Fibroblast of peridontal ligament (primary cell): ENCODE data around the gene C11orf58.
A peak's percentile ranks its signal among the peaks of the same experiment; 100 is the strongest.

Experiments
- DNase-seq: peaks from one replicate; pipeline ENCODE4 v3.0.0-alpha.2; 2010; ENCODE audit errors: extremely low read depth

The C11orf58 gene

DNA sequence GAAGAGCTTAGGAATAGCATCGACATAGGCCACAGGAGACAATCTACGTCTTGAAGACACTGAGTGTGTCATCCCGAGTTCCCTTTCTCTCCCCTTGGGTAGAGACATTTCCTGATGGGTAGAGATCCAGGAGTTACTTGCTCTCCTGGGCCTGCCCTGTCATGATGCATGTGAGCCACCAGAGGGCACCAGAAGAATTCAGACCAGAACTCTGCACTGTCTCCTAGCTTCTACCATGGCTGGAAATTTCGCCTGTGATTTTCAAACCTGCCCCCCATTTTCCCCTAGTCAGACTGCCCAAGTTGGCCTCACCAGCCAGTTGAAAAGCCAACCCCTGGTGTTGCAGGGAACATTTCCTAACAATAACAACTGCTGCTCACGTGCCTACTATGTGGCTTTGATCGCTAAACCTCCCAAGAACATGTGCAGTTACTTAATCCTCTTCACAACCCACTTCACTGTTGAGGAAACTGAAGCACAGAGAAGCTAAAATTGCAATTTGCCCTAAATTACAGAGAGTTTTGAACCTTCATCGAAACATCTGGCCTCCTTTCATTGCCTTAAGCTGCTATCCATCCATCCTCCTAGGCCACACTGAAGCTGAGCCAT is 47.2 kb downstream of the C11orf58 start:
- peak; percentile 79 for DNase-seq

DNA sequence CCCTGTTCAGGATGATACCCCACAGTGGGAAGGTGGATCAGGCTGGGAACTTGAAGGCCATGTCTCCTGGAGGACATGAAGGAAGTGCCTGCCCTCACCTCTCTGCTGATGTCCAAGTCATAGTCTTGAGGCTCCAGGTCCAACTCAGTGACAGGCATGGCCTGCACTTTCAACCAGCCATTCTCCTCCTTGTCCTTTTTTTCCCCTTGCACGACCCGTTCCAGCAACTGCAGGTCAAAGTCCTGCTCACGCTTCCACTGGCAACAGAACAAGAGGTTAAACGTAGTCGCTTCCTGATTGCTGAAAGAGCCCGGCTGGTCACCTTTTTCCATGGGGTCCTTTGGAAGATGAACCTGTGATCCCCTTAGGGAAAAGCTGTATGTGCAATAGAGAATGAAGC is 47.7 kb downstream of the C11orf58 start:
- no peak for DNase-seq

DNA sequence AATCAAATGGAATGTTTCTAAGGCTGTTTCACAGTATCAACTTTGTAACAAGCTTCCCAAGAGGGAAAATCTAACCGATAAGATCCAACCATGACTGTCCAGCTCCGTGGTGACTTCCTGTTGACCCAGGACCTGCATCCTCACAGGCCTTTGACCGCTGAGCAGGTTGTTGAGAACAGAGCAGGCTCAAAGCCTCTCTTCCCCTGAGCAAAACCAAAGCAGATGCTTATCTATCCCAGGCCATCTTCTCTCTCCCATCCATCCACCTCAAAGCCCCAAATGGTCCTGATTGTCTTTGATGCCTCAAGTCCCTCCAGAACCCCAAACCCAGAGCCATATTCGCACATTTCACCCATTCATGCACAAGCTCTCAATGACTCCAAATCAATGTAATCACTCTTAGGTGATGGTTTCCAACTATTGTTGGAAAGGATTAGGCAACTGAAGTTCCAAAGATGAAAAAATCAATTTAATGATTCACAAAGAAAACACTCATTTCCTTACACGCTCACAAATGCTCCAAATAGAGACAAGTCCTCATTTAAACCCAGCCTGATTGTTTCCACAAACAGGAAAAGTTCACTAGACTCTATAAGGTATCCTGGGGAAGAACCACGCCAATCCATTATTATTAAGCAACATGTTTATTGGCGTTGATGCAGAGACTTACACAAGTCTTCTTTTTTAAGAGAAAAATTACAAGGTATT is 48.7 kb downstream of the C11orf58 start:
- peak; percentile 39 for DNase-seq

DNA sequence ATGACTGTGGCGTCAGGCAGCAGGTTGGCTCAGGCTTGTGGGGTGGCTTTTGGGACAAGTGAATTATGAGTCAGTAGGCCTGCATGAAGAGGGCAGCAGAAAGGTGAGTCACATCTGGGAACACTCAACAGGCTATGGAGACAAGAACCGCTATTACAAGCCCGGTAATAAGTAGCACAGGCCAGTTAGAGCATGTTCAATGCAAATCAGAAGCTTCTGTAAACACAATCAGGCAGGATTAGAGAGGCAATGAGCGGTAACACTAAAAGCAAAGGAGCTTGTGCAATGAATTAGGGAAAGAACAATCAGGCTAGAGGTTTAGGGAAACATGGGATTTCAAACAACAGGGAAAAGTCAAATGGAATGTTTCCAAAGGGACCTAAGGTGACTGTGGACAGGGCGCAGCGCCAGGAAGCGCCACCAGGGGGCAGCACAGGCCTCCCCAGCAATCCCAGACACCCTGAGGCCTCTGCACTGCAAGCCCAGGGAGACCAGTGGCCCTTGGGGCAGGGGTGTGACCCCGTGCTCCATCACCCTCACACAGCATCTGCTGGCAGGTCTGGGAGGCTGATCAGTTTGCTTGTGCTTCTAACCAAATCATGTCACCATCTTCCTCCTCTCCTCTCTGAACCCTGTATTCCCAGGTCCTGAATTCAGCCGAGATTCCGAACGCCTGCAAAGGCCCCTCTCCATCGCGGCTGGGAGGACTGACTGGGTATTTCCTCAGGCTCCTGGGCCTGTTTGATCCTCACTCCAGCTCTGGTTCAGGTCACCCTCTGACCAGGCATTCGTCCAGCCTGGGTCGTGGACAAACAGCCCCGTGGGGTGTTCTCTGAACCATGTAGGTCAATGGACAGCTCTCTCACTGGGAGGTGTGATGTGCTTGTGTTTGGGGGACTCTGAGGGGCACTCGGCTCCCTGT is 50.0 kb downstream of the C11orf58 start:
- peak; percentile 65 for DNase-seq

DNA sequence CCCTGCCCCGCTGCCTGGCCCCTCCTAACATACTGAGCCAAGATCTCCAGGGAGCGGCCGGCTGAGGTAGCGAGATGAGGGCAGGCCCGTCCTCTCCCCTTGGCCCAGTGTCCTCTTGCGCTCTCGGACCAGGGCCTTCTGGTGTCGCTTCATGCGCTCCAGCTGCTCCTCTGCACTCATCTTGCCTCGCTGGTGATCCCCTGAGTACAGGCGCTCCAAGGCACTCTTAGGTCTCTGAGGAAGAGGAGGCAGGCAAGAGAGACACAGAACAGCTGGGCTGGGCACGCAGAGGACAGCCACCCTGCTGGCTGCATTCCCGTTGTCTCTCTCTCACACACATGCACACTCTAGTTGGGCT is 50.6 kb downstream of the C11orf58 start:
- DNase-seq, result no peak

DNA sequence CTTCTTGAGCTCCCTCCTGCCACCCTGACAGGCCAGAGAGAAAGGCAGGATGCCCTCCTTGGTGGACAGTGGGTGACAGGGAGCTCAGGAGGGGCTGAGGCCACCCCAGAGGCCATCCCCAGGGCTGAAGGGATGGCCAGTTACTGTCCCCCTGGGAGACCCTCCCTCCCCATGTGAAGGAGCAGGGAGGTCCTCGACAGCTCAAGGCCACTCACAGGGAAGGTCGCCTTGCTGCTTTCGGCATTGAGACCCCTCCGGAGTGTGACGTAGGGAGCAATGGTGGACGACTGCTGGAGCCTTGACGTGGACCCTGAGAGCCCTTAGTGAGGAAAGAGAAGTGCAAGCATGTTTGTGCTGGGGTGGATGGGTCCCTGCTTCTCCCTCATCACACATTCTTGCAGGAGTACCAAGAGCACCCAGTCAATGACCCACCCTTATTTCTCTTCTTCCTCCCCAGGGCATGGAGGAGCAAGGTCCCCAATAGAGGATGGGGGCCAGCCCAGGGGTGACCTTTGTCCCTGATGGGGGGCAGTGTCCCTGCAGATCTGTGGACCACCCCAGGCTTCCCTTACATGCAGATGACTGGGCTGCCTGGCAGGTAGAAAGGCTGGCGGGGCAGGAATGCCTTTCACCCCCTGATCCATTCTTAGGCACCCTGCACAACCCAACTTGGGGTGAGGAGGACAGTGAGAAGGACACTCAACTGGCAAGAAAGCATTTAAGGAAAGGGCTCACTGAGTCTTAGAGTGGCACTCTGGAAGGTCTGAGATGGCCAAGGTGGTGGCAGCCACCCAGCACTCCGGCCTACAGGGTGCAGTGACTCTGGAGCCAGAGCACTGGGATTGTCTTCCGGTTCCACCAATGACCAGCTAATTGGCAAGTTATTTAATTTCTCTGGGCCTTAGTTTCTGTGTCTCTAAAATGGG is 51.4 kb downstream of the C11orf58 start:
- DNase-seq, result no peak

DNA sequence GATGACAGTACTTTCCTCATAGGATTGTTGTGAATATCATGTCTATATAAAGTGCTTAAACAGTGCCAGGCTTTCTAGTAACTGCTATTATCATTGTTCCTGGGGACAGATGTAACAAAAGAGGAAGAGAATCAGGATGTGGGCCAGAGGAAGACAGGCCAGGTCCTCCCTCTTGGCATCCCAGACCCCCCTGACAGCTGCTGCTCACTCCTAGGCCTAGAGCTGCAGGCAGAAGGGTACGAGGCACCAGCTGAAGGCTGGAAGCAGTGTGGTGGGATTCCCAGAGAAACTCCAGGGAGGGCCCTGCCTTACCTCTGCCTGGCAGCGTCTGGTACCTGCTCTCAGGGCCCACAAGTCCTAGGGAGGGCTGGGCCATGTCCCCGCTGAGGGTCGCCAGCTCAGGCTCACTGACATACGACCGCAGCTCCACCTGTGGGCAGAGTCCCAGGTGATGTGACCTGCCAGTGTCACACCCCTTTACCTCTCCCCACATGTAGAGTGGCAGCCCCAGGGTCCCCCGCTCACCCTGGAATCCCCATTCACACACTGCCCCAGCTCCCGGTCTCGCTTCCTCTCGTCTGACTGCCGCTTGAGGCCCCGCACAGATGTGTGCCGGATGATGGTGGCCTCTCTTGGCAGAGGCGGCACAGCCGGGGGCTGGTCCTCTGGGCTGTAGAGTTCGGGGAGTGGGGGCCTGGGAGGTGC is 52.2 kb downstream of the C11orf58 start:
- no peak for DNase-seq

DNA sequence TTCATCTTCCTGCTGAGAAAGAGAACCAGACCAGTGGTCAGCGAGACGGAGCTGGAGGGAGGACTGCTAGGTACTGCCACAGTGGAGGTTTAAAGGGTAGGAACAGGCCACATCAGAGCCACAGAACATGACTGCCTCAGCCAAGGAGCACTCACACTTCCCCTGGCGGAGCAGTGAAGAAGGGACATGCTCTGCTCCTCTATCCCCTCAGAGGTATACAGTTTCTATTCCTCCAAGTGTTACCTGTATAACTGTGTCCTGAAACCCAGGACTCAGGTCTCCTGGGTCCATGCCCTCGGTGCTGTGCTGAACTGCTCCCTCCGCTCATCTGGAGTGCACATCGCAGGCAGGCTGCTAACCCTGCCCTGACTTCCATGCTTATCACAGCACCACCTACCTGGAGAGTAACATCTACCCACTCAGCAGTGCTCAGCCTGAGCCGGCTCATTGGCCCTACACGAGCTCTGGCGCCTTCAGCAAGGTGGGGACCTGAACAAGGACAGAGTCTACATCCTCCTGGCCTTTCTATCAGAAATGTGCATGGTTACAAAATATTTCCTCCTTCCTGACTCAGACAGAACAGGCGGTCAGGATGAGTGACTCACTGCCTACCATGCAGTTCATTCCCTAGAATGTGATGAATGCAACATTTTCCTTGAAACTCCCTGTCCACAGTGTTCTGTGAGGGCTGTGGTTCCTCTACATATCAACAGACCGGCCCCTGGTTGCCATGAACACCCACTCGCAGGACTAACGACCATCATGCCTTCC is 52.9 kb downstream of the C11orf58 start:
- DNase-seq, result peak; percentile 94

DNA sequence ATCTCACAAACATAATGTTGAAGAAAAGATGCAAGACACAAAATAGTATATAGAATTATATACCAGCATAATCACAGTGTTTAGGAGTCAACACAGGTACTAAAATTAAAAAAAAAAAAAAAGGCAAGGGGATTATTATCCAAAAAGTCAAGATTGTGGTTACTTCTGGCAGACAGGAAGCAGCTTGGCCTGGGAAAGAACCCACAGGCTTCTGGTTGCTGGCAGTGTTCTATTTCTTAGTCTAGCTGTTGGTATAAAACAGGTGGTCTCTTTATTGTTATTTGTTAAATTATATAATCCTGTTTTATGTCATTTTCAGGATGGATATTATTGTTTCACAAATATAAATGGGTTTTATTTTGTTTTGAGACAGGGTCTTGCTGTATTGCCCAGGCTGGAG is 54.0 kb downstream of the C11orf58 start:
- DNase-seq, result peak; percentile 42

DNA sequence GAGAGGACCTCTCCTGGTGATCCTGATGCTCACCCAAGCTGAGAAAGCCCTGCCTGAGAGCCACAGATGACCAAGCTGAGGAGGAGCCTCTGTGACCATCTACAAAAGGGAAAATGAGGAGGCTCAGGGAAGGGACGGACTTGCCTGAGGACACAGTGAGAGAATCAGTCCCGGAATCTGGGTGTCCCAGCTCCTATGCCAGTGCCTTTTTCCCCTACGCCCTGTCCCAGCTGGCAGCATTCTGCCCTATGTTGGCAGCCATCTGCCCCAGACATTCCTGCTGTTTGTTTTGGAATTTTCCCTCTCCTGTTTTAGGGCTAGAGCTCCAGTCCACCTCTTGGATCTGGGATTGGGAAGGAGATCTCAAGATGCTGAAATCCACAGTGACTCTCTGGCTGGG is 54.6 kb downstream of the C11orf58 start:
- DNase-seq, result no peak

DNA sequence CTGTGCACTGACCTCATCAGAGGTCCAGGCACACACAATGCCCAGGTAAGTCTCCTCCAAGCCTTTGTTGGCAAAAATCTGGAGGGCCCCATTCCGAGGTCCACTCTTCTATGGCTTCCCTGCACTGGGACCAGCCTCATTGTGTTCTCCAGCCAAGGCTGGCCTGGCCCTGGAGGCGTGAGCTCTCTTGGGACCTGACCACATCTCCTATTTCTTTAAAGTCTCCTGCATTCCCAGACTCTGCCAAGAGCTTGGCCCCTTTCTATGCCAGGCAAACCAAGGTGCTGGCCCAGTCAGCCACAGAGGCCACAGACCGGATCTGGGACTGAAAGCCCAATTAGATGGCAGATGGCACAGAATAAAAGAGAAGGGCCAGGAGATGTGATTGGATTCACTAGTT is 55.1 kb downstream of the C11orf58 start:
- no peak for DNase-seq

DNA sequence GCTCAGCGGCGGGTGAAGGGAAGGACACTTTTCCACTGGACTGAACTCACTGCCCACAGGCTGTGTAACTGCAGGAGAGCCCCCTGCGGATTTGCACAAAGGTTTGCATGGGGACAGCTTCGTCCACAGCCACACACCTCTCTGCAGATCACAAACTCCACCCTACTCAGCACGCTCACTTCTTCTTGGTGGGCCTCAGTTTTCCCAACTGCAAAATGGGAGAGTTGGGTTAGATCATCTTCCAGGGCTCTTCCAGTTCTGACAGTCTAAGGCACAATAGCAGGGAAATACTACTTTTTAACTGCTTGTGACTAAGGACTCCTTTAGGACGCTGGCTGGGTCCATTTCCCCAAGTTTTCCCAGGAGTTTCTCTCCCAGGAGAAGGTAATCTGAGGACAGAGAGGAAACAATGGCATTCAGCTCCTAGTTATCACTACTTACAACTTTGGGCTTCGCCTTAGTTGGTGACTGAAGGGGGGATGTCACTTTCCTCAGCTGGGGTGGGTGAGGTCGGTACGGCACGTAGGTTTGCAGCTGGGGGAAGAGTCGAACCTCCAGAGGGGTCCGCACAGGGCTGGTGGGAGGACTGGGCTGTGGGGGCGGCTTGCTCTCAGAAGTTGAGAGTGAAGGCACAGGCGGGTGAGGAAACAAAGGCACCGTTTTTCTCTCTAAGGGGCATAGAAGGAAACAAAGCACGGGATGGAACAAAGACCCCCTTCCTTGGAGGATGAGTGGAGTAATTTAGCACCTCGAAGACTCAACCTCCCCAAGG is 55.8 kb downstream of the C11orf58 start:
- no peak for DNase-seq

DNA sequence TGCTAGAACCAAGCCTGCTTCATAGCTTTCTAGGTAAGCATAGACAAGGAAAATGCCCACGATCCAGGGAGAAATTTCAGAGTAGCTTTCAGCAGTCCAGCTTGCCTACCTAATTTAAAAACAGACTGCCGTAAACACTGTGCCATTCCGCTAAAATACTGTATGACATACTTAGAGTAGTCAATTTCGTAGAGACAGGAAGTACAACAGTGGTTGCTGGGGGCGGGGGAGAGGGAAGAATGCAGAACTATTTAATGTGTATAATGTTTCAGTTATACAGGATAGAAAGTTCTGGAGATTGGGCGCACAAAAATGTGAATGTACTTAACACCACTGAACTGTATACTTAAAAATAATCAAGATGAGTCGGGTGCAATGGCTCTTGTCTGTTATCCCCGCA is 56.7 kb downstream of the C11orf58 start:
- DNase-seq, result no peak

DNA sequence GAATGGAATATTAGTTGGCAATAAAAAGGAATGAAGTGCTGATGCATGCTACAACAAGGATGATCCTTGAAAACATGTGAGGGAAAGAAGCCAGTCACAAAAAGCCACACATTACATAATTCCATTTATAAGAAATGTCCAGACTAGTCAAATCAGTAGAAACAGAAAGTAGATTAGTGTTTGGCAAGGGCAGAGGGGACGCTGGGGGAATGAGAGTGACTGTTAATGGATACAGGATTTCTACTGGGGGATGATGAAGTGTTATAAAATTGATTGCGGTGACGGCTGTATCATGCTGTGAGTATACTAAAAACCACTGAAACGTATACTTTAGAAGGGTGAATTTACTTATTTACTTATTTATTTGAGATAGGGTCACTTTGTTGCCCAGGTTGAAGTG is 57.9 kb downstream of the C11orf58 start:
- DNase-seq, result no peak

DNA sequence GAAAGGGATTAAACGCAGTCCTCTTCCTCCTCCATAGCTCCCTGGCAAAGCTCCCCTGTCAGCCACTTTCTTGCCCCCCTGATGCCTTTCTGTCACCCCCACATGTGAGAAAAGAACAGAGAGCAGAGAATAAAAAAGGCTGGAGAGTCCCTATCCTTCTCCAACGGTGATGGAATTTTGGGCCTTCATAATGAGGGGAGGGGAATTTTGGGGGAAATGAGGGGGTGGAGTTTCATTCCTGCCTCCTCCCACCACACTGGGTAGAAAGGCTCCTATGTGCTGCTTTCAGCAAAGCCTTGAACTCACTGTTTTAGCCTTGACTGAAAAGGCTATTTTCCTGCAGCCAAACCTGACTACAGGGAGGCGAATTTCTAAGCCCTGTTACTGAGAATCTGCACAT is 59.3 kb downstream of the C11orf58 start:
- DNase-seq, result no peak

DNA sequence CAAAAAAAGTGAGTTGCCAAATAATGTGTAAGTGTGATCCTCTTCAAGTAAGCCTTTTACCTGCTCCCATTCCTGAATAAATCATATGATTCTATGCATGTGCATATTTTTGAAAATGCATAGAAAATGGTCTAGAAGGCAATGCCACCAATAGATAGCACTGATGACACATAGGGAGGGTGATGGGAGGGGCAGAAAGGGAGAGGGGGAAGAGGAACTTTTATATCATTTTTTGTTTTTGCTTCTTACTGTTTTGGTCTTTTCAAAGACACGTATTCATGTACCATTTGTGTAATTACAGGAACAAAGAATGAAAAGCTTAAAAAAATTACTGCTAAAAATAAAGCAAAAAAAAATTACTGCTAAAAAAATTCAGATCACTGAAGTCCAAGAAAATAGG is 60.8 kb downstream of the C11orf58 start:
- no peak for DNase-seq

DNA sequence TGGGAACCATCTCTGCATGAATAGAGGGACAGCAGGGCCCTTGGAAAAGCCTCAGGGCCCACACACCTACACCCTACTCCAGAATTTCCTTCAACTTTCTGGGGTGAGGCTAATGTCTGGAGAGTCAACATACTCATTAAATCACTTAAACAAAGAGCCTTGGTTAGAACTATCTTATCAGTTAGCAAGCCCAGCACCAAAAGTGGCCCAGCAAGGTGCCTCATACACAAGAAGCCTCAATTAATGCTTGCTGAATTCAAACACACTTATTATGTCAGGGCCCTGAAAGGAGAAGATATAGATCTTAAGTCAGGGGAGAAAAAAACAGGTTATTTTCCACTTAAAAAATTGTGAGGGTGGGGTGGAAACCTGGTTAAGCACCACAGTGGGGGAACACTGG is 61.4 kb downstream of the C11orf58 start:
- DNase-seq, result no peak

DNA sequence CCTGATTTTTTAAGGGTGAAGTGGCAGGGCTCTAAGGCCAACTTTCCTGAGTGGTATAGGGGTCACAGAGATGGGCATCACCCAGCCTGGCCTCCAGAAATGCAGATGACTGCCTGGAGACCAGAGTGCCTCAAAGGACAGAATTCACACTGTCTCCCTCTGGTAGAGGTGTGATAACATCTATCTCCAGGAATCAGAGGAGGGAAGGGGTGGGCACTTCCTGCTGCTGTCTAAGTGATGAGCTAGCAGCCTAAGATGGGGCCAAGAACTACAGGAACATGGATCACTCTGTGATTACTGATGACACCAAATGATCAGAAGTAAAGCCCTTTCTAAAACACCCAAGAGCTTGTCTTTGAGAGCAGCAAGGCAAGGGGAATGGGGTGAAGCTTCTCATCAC is 61.9 kb downstream of the C11orf58 start:
- no peak for DNase-seq

DNA sequence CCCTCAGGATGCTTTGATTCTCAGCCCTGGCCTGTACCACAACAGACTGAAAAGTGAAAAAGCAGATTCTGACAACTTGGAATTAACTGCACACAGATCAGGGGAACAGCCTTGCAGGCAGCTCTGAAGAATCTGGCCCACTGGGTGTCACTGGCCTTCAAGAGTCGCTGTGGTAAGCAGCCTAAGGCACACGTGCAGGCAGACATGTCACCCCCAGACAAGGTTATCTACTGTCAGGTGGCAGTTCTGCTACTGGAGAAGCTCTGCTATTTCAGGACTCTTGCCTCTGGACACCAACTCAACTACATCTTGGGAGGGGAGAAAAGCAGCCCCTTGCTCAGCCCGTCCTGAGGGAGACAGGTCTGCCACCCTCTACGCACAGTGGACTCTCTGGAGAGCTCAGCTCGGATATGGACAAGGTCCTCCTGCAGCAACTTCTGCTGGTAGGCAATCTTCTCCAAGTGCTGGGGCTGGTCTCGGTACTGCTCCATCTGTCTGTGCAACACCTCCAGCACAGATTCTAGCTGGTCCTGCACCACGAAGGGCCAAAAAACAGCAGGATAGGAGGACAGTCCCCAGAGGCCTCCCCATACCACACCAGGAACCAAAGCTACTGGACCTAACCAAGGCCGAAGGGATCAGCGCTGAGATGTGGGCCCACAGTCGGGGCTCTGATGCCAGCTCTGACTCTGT is 63.0 kb downstream of the C11orf58 start:
- DNase-seq, result no peak
